ENCODE results near the gene TMEM240. TPM values are rescaled to one million over a fixed set of nuclear protein-coding genes. Genes with fewer than 3 reads are reported as not detected.
A peak's percentile ranks its signal among the peaks of the same experiment; 100 is the strongest.

The TMEM240 gene
- total RNA-seq, 4 donors from 2014 or later: 1.0 to 1.7 (median 1.1) TPM; not detected in 1

- TF ChIP-seq POLR2A (IDR thresholded peaks at IDR 0.05): no peak
- no peak for TF ChIP-seq EP300 (IDR thresholded peaks at IDR 0.05)
- no peak for TF ChIP-seq CTCF (IDR thresholded peaks at IDR 0.05)
- no peak for TF ChIP-seq POLR2AphosphoS5 (IDR thresholded peaks at IDR 0.05)
- DNase-seq (ENCODE audit: low spot score in 2 of 2): no peak
- Histone ChIP-seq H3K4me3 (no peak overlapping the region), H3K27me3 (peaks cover 4% of the 10 kb centered on the region), H3K9me3 (no peaks in the 10 kb centered on the region), H3K4me1 (peaks cover 23% of the 10 kb centered on the region), H3K27ac (no peak overlapping the region), H3K36me3 (no peaks in the 10 kb centered on the region)
- WGBS: 48% methylated on average over 4 of the region's 10 CpGs
Measured at GRCh38 chr1:1577367-1578011, 37.1 kb upstream of the TMEM240 start.

- Histone ChIP-seq H3K4me1 (peaks cover 43% of the 10 kb centered on the region), H3K4me3 (peak within 1 kb of the TSS; percentile 70), H3K36me3 (no peaks in the 10 kb centered on the region), H3K27ac (peak within 1 kb of the TSS; percentile 98), H3K27me3 (no peaks in the 10 kb centered on the region), H3K9me3 (no peaks in the 10 kb centered on the region)
- WGBS: under 1% methylated on average over 13 of the region's 87 CpGs
- no peak for TF ChIP-seq EP300 (IDR thresholded peaks at IDR 0.05)
- TF ChIP-seq POLR2A (IDR thresholded peaks at IDR 0.05): peak in 1 of 2 donors; percentile 90
- TF ChIP-seq POLR2AphosphoS5 (IDR thresholded peaks at IDR 0.05): peak; percentile 97 to 98 (median 98)
- peak in 1 of 2 donors; percentile 6 for TF ChIP-seq CTCF (IDR thresholded peaks at IDR 0.05)
- peak; percentile 96 to 99 for DNase-seq (ENCODE audit: low spot score in 2 of 2)
Measured at GRCh38 chr1:1574721-1575537, 34.5 kb upstream of the TMEM240 start, which contains the start of gene SSU72. Gene SSU72 (minus strand): TSS chr1:1574863. CDS start chr1:1574557, 306 bp downstream.

GRCh38 chr1:1573843-1574720 lies 33.7 kb upstream of the TMEM240 start:
- Histone ChIP-seq H3K36me3 (no peaks in the 10 kb centered on the region), H3K4me1 (peaks cover 52% of the 10 kb centered on the region), H3K9me3 (no peaks in the 10 kb centered on the region), H3K27ac (peak overlapping the region; percentile 98), H3K27me3 (no peaks in the 10 kb centered on the region), H3K4me3 (peak overlapping the region; percentile 70)
- no peak for DNase-seq (ENCODE audit: low spot score in 2 of 2)
- WGBS: under 1% methylated on average over 41 of the region's 96 CpGs
- TF ChIP-seq CTCF (IDR thresholded peaks at IDR 0.05): no peak
- TF ChIP-seq POLR2AphosphoS5 (IDR thresholded peaks at IDR 0.05): peak in 2 of 3 donors; percentile 48 to 74

- no peak for TF ChIP-seq POLR2A (IDR thresholded peaks at IDR 0.05)
- no peak for TF ChIP-seq EP300 (IDR thresholded peaks at IDR 0.05)
- no peak for TF ChIP-seq CTCF (IDR thresholded peaks at IDR 0.05)
- TF ChIP-seq POLR2AphosphoS5 (IDR thresholded peaks at IDR 0.05): no peak
- no peaks in the 10 kb centered on the region for H3K9me3 ChIP-seq
- no peak overlapping the region for H3K4me3 ChIP-seq
- H3K4me1 ChIP-seq: peaks cover 68% of the 10 kb centered on the region
- no peak for DNase-seq (ENCODE audit: low spot score in 2 of 2)
- H3K36me3 ChIP-seq: peaks cover 16% of the 10 kb centered on the region
- no peaks in the 10 kb centered on the region for H3K27me3 ChIP-seq
- no peak overlapping the region for H3K27ac ChIP-seq
- WGBS: 83% methylated on average over 6 of the region's 7 CpGs
Measured at GRCh38 chr1:1569341-1569740, 28.9 kb upstream of the TMEM240 start.
